Smooth muscle cell (in vitro differentiated cells): ENCODE data around the gene FAM107B. TPM values are rescaled to one million over a fixed set of nuclear protein-coding genes. Genes with fewer than 3 reads are reported as not detected.

ENCODE experiments used
- DNase-seq: peaks from one replicate; lab custom pipeline; 2025; ENCODE audit not compliant: unreplicated experiment; lab: John Stamatoyannopoulos, UW
- H2AFZ ChIP-seq: fragments of 200-600 bp; sonication (generic); 2 replicates; pipeline ENCODE4 v1.6.0; 2016; ENCODE audit warnings: antibody characterized with exemption, low read depth, mild to moderate bottlenecking
- H3F3A ChIP-seq: fragments of 200-600 bp; sonication (generic); 2 replicates; pipeline ENCODE4 v1.6.0; 2017; ENCODE audit warnings: antibody characterized with exemption, low read depth
- H3K27ac ChIP-seq: fragments of 200-600 bp; sonication (generic); 2 replicates; pipeline ENCODE4 v1.5.1; 2016; ENCODE audit warnings: low read depth, mild to moderate bottlenecking
- H3K27me3 ChIP-seq: fragments of 200-600 bp; sonication (generic); 2 replicates; pipeline ENCODE4 v1.6.1; 2016; ENCODE audit warnings: low read depth, mild to moderate bottlenecking
- H3K36me3 ChIP-seq: fragments of 200-600 bp; sonication (generic); 2 replicates; pipeline ENCODE4 v1.5.1; 2016; ENCODE audit warnings: low read depth
- H3K4me1 ChIP-seq: fragments of 200-600 bp; sonication (generic); 2 replicates; pipeline ENCODE4 v1.5.1; 2016; ENCODE audit warnings: low read depth
- H3K4me2 ChIP-seq: fragments of 200-600 bp; sonication (generic); 2 replicates; pipeline ENCODE4 v1.6.0; 2016; ENCODE audit warnings: mild to moderate bottlenecking
- H3K4me3 ChIP-seq: fragments of 200-600 bp; sonication (generic); 2 replicates; pipeline ENCODE4 v1.5.1; 2016; ENCODE audit warnings: mild to moderate bottlenecking
- H3K79me2 ChIP-seq: fragments of 200-600 bp; sonication (generic); 2 replicates; pipeline ENCODE4 v1.6.0; 2016; ENCODE audit warnings: low read depth, mild to moderate bottlenecking
- H3K9ac ChIP-seq: fragments of 200-600 bp; sonication (generic); 2 replicates; pipeline ENCODE4 v1.6.0; 2016; ENCODE audit warnings: low read depth
- H3K9me3 ChIP-seq: fragments of 200-600 bp; sonication (generic); replicated peaks from 2 replicates; pipeline ENCODE4 v1.5.1; 2016; ENCODE audit warnings: low read depth
- H4K20me1 ChIP-seq: fragments of 200-600 bp; sonication (generic); 2 replicates; pipeline ENCODE4 v1.6.0; 2016; ENCODE audit warnings: low read depth
- WGBS: methylation state at CpG from one replicate; pipeline ENCODE4 v1.1.7; 2016; ENCODE audit warnings: low lambda C conversion rate; 5-methylcytosine and 5-hydroxymethylcytosine counted together
- polyA plus RNA-seq: library from polyadenylated mRNA; unstranded; fragments of >200 nt; fragmentation: Nextera tagmentation; extraction: Ambion mirVana; gene quantifications from 2 replicates; pipeline ENCODE4 v1.2.1, GENCODE V29; 2016
- total RNA-seq: library from RNA; depleted of rRNA; stranded (reverse); fragments of >200 nt; gene quantifications from 2 replicates; pipeline ENCODE4 v1.2.3, GENCODE V29; 2014
- TF ChIP-seq, protein P1 (sequence below): fragments of 200-600 bp; sonication (generic); IDR thresholded peaks from 2 replicates; pipeline ENCODE4 v1.5.1; 2017; ENCODE audit warnings: borderline replicate concordance, mild to moderate bottlenecking, antibody characterized with exemption; ENCODE audit not compliant: insufficient read depth, poor library complexity, severe bottlenecking

Gene FAM107B
- total and polyA plus RNA-seq, 2 experiments from 2014 or later: 8.7 to 9.0 TPM

DNA sequence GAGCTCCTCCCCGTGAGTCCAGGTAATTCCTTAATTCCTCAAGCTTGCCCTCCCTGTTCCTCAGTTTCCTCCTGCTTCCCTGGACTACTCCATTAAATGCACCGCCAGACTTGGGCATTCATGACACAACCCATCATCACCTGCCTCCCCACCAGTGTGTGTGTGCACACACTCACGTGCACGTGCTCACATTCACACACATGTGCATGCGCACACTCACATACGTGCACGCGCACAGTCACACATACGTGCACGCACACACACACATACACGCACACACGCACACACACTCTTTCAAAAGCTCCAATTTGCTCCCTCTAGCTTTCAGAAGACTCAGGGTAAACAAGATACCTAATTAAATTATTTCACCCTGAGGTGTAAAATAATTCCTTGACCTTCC lies 216.7 kb downstream of the FAM107B start:
- TF ChIP-seq, protein P1, sequence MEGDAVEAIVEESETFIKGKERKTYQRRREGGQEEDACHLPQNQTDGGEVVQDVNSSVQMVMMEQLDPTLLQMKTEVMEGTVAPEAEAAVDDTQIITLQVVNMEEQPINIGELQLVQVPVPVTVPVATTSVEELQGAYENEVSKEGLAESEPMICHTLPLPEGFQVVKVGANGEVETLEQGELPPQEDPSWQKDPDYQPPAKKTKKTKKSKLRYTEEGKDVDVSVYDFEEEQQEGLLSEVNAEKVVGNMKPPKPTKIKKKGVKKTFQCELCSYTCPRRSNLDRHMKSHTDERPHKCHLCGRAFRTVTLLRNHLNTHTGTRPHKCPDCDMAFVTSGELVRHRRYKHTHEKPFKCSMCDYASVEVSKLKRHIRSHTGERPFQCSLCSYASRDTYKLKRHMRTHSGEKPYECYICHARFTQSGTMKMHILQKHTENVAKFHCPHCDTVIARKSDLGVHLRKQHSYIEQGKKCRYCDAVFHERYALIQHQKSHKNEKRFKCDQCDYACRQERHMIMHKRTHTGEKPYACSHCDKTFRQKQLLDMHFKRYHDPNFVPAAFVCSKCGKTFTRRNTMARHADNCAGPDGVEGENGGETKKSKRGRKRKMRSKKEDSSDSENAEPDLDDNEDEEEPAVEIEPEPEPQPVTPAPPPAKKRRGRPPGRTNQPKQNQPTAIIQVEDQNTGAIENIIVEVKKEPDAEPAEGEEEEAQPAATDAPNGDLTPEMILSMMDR: no peak
- H3K27me3 ChIP-seq: no peaks in the 10 kb centered on the region

DNA sequence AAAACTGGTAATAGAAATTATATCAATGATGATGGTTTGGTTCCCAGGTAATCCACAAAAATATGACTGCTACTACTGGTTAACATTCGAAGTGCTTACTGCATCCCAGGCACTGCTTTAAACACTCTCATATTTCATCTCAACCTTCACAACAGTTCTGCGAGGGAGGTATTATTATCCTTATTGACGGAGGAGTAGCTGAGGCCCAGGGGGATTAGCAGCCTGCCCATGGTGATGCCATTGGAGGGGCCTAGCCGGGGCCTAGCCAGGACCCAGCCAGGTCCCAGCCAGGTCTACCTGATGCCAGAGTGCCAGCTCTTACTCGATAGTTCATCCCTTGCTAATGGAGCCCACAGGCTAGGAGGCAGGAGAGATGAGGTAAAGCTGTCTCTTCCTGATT lies 217.1 kb downstream of the FAM107B start:
- H4K20me1 ChIP-seq: peaks cover 65% of the 10 kb centered on the region

More for the DNA sequence above, 216.7 kb downstream of the FAM107B start:
- Histone ChIP-seq H3K4me2 (no peak overlapping the region), H2AFZ (no peak overlapping the region), H3F3A (peaks cover 3% of the 10 kb centered on the region), H3K4me1 (no peaks in the 10 kb centered on the region), H3K9me3 (no peaks in the 10 kb centered on the region), H3K27ac (no peak overlapping the region), H3K79me2 (peaks cover 13% of the 10 kb centered on the region), H4K20me1 (peaks cover 68% of the 10 kb centered on the region), H3K4me3 (no peak overlapping the region), H3K36me3 (no peaks in the 10 kb centered on the region), H3K9ac (no peak overlapping the region)
- 99% methylated on average over 11 of the region's 12 CpGs for WGBS
- no peak for DNase-seq

DNA sequence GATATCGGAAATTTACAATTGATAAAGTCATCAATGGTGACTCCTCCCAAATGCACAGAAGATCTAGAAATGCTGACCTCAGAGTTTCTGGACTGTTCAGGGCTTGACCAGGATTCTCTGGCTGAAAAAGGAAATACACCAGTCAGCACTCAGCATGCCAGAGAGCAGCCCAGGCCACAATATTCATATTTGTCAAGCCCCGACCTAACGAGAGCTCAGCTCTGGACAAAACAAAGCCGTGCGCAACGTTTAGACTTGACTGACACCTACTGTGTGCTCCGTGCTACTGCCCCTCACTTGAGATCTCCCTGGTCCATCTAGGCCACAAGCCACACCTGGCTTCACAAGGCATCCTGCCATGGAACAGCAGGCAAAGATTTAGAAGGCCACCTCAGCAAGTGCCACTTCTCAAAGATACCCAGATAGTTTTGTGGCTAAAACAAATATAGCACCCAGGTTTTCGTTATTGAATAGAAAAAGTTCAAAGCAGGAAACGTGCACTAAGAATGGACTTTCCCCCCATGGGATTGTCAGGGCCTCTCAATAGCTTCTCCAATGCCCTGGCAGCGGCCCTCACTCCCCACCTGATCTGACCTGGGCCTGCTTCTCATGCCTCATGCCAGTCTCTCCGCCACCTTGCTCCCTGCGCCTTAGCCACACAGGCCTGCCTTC lies 218.3 kb downstream of the FAM107B start:
- H4K20me1 ChIP-seq: peaks cover 57% of the 10 kb centered on the region
- H3K27ac ChIP-seq: peak overlapping the region; percentile 83
- no peaks in the 10 kb centered on the region for H3K36me3 ChIP-seq
- H3K4me3 ChIP-seq: no peak overlapping the region
- H3F3A ChIP-seq: no peaks in the 10 kb centered on the region
- TF ChIP-seq, protein P1: no peak
- H3K9me3 ChIP-seq: no peaks in the 10 kb centered on the region
- peaks cover 13% of the 10 kb centered on the region for H3K79me2 ChIP-seq
- no peaks in the 10 kb centered on the region for H3K27me3 ChIP-seq
- no peak overlapping the region for H2AFZ ChIP-seq
- H3K4me2 ChIP-seq: no peak overlapping the region
- peak overlapping the region; percentile 20 for H3K9ac ChIP-seq
- WGBS: 76% methylated on average over 12 of the region's 12 CpGs
- H3K4me1 ChIP-seq: no peaks in the 10 kb centered on the region
- no peak for DNase-seq

More for the DNA sequence above, 217.1 kb downstream of the FAM107B start:
- H2AFZ ChIP-seq: no peak overlapping the region
- no peak overlapping the region for H3K4me2 ChIP-seq
- TF ChIP-seq, protein P1: no peak
- H3K9me3 ChIP-seq: no peaks in the 10 kb centered on the region
- H3K79me2 ChIP-seq: peaks cover 13% of the 10 kb centered on the region
- DNase-seq: no peak
- no peaks in the 10 kb centered on the region for H3K4me1 ChIP-seq
- H3K27ac ChIP-seq: no peak overlapping the region
- no peaks in the 10 kb centered on the region for H3F3A ChIP-seq
- 94% methylated on average over 5 of the region's 5 CpGs for WGBS
- no peak overlapping the region for H3K4me3 ChIP-seq
- no peaks in the 10 kb centered on the region for H3K36me3 ChIP-seq
- no peak overlapping the region for H3K9ac ChIP-seq
- H3K27me3 ChIP-seq: no peaks in the 10 kb centered on the region

DNA sequence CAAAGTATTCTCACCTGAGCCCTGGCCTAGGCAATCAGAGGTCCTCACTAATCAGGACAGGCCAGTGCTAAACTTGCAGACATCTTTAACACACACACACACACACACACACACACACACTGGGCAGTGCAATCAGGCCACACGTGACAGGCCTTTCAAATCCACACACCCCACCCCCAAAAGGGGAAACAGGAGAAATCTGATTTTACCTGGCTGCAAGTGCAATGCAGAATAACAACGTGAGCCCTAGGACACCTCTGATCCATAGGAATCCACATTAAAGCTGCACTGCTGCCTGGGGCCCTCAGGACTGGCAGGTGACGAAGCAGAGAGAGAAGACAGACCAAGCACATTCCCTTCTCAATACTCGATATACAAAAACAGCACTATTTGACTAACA lies 218.9 kb downstream of the FAM107B start:
- no peak overlapping the region for H2AFZ ChIP-seq
- peaks cover 13% of the 10 kb centered on the region for H3K79me2 ChIP-seq
- H3K9me3 ChIP-seq: no peaks in the 10 kb centered on the region
- H3K27me3 ChIP-seq: no peaks in the 10 kb centered on the region
- H3K36me3 ChIP-seq: no peaks in the 10 kb centered on the region
- H3K4me3 ChIP-seq: no peak overlapping the region
- H4K20me1 ChIP-seq: peaks cover 51% of the 10 kb centered on the region
- no peaks in the 10 kb centered on the region for H3K4me1 ChIP-seq
- WGBS: 71% methylated on average over 4 of the region's 4 CpGs
- H3K9ac ChIP-seq: peak overlapping the region; percentile 61
- no peak for DNase-seq
- no peak overlapping the region for H3K4me2 ChIP-seq
- no peaks in the 10 kb centered on the region for H3F3A ChIP-seq
- H3K27ac ChIP-seq: peak overlapping the region; percentile 83
- TF ChIP-seq, protein P1: no peak
